ENCODE results near the gene OR2V2.

- TF ChIP-seq, protein P1, sequence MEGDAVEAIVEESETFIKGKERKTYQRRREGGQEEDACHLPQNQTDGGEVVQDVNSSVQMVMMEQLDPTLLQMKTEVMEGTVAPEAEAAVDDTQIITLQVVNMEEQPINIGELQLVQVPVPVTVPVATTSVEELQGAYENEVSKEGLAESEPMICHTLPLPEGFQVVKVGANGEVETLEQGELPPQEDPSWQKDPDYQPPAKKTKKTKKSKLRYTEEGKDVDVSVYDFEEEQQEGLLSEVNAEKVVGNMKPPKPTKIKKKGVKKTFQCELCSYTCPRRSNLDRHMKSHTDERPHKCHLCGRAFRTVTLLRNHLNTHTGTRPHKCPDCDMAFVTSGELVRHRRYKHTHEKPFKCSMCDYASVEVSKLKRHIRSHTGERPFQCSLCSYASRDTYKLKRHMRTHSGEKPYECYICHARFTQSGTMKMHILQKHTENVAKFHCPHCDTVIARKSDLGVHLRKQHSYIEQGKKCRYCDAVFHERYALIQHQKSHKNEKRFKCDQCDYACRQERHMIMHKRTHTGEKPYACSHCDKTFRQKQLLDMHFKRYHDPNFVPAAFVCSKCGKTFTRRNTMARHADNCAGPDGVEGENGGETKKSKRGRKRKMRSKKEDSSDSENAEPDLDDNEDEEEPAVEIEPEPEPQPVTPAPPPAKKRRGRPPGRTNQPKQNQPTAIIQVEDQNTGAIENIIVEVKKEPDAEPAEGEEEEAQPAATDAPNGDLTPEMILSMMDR (IDR thresholded peaks at IDR 0.05) = no peak
- no peak for TF ChIP-seq POLR2A (IDR thresholded peaks at IDR 0.05)
Measured at GRCh38 chr5:181195249-181195761, 47.9 kb downstream of the OR2V2 start.
